CD4-positive, alpha-beta T cell treated with Interleukin-2 at 100 ng/mL for 4 hours (primary cell): ENCODE results near the gene ANTXR1.

Experiments used
- DNase-seq: peaks from one replicate; pipeline ENCODE4 v3.0.0-alpha.2; 2020; ENCODE audit warnings: low spot score

ANTXR1 gene

DNA sequence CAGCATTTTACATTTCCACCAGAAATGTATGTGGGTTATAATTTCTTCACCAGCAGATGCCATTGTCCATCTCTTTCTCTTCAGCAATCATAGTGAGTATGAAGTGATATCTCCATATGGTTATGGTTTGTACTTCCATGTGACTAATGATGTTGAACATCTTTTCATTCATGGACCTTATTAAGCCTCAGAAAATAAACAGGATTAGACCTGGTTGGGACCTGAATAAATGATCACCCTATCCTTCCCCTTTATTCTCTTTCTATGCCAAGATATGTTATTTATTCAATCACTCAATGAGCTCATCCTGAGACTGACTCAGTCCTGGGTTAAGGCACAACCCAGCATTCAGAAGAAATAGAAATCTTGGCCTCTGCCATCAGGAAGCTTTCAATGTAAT lies 86.6 kb downstream of the ANTXR1 start:
- no peak for DNase-seq

DNA sequence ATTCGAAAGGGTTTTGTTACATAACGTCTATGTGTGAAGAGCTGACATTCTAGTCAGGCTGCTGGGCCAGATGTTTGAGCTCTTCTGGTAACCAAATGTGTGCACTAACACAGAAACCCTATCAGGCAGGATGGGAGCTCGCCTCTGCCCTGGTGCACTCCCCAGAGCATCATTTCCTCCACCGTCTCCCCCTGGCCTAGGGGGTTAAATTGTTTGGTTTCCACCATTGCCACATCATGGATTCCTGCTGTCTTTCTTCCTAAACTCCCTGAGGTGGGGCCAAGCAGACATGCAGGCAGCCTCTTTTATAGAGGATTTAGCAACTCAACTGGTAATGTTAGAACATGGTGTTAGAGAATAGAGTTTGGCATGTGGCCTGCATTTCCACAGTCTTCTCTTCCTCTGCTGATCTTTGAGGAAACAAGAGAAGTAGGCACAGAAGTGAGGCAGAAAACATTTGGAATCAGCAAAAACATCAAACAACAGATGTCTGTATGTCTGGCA lies 87.3 kb downstream of the ANTXR1 start:
- no peak for DNase-seq

DNA sequence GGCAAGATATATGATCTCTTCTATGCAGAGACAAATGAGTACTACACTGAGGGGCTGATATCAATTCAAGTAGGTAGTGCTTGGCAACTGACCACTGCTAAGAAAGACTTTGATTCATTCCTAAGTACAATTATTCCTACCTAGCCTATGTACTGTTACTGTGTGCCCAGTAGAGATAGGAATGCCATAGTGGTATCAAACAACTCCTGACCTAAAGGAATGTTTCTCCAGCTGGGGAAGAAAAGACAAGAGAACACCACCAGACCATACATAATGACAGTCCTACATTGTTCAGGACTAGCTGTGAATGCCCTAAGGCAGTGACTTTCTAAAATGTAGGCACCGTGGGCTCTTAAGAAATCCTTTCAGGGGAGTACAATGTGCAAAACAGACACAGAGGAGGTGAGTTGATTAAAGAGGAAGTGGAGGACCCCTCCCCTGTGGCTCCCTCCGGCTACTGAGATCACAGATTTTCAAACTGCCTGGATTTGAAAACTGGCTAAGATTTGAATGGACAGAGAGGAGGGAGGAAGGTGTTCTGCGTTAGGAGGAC lies 89.1 kb downstream of the ANTXR1 start:
- no peak for DNase-seq

DNA sequence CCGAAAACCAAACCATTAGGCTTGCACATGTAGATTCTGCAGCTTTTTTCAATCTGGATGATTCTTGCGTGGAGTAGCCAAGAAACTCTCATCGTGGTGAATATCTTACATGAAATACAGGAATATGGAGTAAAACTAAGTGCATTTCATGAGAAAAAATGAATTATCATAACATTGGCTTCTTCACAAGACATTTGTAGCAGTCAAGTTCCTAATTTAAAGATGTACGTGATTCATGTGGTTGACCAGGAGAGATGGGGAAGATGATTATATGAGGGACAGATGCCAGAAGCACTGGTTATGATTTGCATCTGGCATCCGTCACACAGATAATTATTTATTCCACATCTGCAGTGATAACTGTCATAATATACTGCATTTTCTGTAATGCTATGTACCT lies 90.4 kb downstream of the ANTXR1 start:
- no peak for DNase-seq

DNA sequence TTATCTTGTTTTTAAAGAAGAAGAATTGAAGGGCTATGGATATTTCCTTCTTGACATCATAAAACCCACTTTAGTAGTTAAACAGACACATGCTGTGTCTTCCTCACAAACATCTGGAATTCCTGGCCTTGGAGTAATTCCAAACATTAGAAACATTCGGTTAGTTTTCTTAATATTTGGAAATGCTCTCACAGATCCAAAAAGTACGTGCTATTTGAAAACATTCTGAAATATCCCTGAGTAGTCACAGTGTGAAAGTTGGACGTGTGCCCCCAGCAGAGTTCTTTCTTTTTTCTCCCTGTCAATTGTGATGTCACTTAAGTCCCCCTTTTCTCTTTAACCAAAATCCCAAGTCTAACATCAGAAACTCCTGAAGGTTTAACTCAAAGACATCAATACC lies 91.3 kb downstream of the ANTXR1 start:
- DNase-seq, result no peak

DNA sequence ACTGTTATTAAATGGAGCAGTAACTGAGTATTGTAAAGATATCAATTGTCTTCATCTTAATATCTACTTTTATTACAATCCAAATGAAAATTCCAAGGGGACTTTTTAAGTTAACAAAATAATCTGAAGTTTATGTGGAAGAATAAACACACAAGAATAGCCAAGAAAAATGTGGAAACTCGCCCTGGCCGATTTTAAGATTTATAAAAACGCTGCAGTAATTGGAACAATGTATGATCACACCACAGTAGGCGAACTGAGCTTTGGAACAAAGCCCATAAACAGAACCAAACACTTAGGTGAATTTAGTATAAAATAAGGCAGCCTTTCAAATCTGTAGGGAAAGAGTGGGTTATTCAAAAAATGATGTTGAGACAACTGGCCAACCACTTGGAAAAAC lies 96.3 kb downstream of the ANTXR1 start:
- DNase-seq, result no peak

DNA sequence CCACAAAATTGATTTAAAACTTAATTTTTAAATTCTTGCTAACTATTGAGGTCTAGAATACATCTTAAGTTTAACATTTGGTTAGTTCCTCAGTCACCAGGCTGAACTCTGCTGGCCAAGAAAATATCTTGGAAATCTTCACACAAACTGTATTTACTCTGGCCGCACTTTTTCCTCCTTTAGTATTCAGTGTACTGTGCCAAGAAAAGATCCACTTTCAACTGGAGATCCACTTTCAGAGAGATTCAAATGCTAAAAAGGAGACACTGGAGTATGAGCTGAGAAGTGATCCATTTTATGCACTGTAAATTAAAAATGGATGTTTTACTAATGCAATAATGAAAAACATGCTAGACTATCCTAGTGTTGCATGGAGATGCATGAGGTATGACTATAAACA lies 98.1 kb downstream of the ANTXR1 start:
- DNase-seq, result no peak

DNA sequence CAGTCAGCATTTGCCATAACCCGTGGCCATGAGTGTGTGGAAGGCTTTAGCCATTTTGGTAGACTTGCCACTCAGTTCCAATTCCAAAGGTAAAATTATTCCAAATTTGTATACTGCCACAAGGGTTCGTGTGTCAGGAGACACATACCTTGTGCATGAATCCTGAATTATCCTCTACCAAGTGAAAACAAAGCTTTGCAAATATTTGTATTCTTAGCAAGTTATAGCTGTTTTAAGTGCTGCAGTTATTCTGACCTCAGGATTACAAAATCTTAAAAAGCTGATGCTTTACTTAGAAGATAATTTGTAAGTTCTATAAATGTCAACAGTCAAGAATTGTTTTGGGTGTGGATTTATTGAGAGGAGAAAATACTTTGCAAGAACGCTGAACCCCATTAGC lies 100.6 kb downstream of the ANTXR1 start:
- no peak for DNase-seq

DNA sequence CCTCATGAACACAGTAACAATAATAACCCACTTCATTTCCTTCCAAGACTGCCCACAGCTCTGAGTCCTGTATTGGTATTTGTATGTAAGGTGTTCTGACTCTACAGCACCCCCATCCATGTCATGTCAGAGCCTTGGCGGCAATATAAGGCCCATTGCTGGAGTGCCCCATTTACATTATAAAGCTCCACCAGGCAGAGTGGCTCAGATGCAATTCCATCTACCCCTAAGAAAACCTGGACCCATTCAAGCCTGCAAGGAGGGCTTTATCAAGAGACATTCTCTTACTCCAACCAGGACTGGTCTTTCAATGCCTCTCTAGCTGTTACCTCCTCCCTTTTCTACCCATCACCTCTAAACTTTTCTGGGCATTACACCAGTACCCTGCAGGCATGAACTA lies 101.6 kb downstream of the ANTXR1 start:
- DNase-seq, result no peak

DNA sequence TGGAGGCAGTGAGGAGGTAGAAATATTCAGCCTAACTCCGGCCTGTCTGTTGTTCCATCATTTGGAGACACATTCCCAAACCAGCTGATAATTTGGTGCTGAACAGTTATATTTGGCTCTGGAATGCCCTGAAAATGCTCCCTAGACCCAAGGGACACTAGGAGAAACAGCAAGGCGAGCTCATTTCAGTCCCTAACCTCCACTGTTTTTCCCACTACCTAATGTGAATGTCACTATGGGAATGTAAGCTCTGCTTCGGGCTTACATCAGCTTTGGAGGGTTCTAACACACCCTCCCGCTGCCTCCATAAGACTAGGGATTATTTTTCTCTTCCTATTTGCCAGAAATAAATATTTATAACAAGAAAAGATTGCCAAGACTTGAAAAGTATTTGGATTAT lies 103.5 kb downstream of the ANTXR1 start:
- DNase-seq, result no peak

DNA sequence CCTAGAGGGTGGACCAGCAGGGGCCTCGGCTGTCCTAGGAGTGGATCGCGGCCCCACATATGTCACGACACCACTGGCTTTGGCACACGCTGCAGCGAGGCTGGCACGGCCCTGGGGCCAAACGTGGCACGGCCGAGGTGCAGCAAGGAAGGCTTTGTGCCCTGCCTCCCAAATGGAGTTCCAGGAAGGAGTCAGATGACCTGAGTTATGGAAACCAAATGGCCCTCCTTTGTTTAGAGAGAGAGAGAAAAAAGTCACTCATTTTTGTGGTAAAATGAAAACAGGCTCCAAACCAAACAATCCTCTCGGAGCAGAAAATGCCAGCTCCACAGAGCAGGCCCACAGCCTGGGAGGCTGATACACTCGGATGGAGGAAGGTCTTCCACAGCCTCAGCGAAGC lies 105.6 kb downstream of the ANTXR1 start:
- no peak for DNase-seq

DNA sequence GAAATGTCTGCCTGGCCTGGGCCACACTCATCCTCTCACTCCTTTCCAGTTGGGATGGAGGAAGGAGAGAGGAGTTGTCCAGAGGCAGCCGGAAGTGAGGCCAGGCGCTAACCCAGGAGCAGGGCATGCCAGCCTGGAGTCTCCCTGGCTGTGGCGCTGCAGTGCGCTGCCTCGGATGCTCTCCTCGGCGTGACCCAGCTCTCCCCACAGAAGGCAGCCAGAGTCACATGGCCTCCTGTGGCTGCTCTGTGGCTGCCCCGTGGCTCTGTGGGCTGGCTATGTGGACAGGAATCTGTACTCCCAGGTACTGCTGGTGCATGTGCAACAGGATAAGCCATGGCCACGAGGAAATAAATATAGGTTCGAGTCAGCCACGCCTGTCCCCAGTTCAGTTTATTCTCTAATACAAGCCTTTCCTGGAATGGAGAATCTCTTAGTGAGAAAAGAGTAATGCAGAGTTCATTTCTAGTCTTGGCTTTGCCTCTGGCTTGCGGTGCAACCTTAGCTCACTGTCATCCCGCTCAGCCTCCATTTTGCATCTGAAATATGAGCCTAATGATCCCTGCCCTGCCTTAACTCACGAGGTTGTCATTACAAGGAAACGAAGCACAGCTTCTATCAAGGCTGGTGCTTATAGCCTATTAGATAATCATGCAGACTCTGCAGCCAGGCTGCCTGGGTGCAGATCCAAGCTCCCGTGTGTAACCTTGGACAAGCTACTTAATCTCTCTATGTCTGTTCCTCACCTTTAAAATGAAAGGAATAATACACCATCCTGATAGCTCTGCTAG lies 106.3 kb downstream of the ANTXR1 start:
- DNase-seq, result no peak

DNA sequence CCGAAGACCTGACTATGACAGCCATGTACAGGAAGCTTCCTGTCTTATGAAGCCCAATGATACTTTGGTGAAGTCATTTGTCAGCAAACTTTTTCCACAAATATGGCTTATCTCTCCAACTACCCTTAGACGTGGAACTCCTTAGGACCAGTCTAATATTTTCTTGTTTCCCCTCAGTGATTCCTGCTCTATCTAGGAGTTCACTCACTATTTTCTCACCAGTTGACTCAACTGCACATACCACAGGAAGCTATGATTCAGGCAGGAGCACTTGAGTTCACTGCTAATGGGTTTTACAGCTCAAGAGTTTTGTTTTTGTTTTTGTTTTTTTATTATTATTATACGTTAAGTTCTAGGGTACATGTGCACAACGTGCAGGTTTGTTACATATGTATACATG lies 109.3 kb downstream of the ANTXR1 start:
- DNase-seq, result no peak

DNA sequence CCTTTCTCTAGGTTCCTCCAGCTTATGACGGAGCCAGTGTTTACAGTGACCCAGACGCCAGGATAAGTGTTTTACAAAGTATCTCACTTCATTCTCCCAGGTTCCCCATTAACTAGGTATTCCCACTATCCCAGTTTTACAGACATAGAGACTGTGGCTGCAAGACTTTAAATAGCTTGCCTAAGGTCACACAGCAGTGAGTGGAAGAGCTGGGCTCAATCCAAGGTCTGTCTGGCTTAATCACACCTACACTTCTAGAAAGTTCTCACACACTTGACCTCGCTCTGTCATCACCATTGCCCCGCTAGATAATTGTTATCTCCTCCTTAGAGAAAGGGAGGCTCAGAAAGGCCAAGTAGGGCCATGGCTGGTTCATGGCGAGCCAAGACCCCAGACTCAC lies 110.2 kb downstream of the ANTXR1 start:
- no peak for DNase-seq

DNA sequence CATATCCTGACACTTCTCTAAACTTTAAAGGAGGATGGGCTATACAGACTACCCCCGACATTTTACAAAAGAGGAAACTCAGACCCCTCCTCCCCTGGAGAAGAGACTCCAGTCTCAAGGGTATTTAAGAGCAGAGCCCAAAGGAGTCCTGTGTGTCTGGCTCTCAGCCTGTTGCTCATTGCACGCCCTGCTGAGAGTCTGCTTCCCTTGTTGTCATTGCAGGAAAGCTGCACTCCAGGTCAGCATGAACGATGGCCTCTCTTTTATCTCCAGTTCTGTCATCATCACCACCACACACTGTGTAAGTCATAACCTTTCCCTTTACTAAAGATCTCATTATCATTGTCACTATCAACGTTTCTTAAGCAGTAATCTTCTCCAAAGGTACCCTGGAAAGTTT lies 111.4 kb downstream of the ANTXR1 start:
- DNase-seq, result no peak

DNA sequence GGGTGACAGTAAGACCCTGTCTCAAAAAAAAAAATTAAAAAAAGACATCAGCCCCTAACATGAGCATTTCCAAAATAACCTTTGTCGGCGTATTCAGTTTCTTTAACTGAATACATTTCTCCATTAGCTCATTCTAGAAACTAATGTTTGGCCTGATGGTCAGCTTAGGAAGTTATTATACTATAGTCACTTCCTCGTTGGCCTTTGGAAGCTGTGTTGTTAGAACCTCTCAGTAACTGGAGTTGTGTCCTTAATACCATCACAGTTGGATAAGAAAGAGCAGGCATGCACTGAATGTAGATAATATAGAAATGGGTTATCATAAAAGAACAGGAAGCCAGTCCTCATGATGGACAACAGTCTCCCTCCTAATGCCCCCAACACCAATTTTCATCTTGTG lies 112.8 kb downstream of the ANTXR1 start:
- no peak for DNase-seq

DNA sequence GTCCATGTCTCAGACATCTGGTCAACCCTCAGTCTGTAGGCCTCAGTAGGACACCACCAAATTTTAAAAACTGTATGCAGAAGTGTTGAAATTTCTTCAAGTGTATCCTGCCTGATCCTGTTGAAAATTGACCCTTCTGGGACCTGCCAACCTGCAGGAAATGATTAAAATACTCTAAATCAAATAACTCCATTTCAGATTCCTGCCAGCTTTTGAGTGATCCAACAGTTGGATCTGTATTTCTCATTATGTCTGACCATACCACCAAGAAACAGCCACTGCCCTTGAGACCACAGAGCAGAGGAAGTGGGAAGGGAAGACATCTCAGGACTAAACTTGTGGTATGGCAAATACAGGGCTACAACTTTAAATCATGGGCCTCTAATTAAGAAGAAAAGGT lies 113.4 kb downstream of the ANTXR1 start:
- DNase-seq, result no peak

DNA sequence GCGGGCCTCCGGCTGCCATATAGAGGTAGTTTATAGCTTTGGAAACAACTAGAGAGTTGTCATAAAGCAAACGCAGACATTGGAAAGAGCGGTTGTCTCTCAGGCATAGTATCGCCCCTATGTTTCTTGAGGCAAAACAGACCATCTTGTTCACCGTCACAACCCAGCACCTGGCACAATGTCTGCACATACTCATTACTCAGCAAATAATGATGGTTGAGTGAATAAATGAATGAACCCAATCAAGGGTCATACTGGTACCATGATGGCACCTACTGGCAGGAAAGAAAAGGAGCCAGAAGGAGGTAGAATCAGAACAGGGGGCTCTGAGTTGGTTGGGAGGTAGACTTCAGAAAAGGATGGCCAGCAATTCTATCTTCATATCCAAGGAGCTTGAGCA lies 118.5 kb downstream of the ANTXR1 start:
- no peak for DNase-seq

DNA sequence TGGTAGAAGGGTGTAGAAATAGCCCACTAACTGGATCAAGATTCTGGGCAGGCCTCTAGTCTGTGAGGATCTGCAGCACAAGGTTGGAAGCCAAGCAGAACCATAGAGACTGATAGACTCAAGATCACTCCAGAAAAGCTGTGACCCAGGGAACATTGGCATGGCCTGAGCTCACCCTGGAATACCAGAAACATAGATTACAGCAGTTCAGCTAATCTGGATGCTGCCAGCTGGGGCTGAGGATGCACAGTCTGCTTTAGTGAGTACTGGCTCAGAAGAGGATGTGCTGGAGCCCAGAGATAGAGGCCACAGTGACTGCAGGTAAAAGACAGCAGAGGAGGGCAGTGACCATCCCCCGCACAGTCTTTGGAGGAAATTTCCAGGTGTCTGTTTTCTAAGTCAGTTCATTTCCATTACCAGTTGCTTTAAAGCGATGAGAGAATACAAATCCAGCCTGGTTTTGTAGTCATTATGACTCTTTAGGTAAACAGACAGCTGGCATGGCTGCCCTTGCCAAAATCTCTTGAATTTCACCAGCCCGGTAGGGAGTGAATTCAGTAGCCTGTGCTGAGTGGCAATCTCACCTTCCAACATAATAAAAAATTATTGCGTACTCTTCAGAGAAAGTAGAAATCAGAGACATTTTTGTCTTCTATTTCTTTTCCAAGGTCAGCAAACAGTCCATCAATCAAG lies 119.2 kb downstream of the ANTXR1 start:
- no peak for DNase-seq

DNA sequence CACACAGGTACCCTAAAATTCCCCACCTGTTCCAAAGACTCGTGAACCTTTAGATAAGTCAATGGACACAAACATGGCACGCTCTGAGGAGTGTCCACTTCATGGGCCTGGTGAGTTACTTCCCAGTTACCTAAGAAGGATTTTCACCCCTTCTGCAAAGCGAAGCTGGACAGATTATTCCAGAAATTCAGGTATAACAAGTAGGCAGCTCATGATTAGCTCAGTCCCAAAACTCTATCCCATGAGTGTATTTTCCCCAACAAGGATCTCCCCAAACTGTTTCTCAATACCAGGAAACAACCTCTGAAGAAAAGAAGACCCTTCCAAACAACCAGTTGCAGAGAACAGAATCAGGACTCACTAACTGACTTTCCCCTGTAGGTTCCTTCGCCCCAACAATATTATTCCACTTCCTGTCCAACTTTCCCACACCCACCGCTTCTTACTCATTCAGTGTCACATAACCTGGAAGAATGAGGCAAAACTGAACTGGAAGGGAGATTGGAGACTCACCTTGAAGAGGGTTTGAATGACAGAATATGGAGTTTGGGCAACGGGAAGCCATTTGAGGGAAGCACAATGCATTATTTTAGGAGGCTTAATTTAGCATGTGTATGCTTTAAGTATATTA lies 120.1 kb downstream of the ANTXR1 start:
- no peak for DNase-seq

DNA sequence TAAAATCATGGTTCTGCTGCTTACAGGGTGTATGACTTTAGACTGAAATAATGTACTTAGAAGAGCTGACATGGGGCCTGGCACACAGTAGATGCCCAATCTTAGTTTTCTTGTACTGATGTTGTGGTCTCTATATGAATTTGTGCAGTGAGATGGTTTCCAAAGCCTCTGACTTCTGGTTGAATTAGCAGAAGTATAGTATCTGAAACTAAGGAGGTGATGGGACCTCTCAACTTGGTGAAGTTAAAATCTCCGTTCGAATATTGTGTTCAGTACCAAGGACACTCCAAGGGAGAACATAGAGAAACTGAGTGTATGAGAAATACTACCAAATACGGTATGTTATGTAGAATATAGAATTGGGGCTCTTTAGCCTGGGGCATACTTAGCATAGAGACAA lies 120.9 kb downstream of the ANTXR1 start:
- no peak for DNase-seq

DNA sequence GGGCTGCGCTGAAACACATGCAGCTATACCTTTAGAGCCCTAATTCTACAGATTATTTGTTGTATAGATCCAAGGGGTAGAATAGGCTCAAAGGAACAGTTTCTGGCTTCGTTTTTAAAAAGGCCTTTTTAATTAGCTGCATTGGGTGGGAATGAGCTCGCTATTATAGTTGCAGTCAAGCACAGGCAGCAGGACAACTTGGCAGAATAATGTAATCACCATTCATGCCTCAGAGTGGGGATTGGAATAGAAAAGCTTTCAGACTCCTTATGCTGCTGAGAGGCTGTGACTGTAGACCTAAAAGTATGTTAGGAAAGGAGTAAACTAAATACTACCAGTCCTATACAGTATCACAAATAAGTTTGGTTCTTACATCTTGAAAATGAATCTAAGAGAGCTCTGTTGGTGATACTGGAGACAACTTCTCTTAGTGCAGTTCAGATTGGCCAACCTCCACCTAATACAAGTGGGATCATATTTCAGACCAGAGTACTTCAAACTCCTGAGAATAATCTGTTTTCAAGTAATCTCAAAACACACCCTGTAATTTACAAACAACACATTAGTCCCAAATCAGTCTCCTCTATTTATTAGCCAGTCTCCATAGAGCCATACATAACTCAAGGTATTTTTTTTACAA lies 121.4 kb downstream of the ANTXR1 start:
- no peak for DNase-seq
